Esophagus muscularis mucosa (tissue), 4 donors: ENCODE data around the gene EXOC3L1. TPM values are rescaled to one million over a fixed set of nuclear protein-coding genes. Genes with fewer than 3 reads are reported as not detected.
A peak's percentile ranks its signal among the peaks of the same experiment; 100 is the strongest.

Experiments used
- DNase-seq: peaks from one replicate; pipeline ENCODE4 v3.0.0-alpha.2; 2017; ENCODE audit errors: extremely low spot score
- H3K27ac ChIP-seq, 4 donors: fragments of 200-600 bp; sonication (generic); replicated peaks in 1 of 4; 1 replicate in 3 of 4; 2 replicates in 1 of 4; pipeline ENCODE4 v1.5.1; 2016 to 2019; ENCODE audit warnings: mild to moderate bottlenecking in 1 of 4
- H3K27me3 ChIP-seq, 4 donors: fragments of 200-600 bp; sonication (generic); one replicate each; pipeline versions ENCODE4 v1.5.1 to v1.6.0; 2016 to 2019
- H3K36me3 ChIP-seq, 4 donors: fragments of 200-600 bp; sonication (generic); one replicate each; pipeline ENCODE4 v1.5.1; 2016 to 2019
- H3K4me1 ChIP-seq, 4 donors: fragments of 200-600 bp; sonication (generic); one replicate each; pipeline ENCODE4 v1.5.1; 2016 to 2019
- H3K4me3 ChIP-seq, 4 donors: fragments of 200-600 bp; sonication (generic); 1 replicate in 2 of 4; 2 replicates in 2 of 4; pipeline ENCODE4 v1.5.1; 2016 to 2019; ENCODE audit warnings: mild to moderate bottlenecking in 4 of 4, moderate library complexity in 1 of 4
- H3K9me3 ChIP-seq, 4 donors: fragments of 200-600 bp; sonication (generic); 1 replicate in 3 of 4; 2 replicates in 1 of 4; pipeline ENCODE4 v1.5.1; 2016 to 2019
- EP300 ChIP-seq: sonication (generic); formaldehyde crosslinking; IDR thresholded peaks from one replicate; pipeline ENCODE4 v1.6.1; 2017; ENCODE audit warnings: antibody characterized with exemption
- POLR2A ChIP-seq: fragments of 450-650 bp; IDR thresholded peaks from one replicate; pipeline ENCODE4 v1.6.1; 2017; ENCODE audit warnings: antibody characterized with exemption, moderate library complexity, mild to moderate bottlenecking, low read depth
- POLR2AphosphoS5 ChIP-seq, 2 donors: sonication (generic); formaldehyde crosslinking; IDR thresholded peaks; one replicate each; pipeline ENCODE4 v1.6.1; 2017; ENCODE audit warnings: antibody characterized with exemption in 2 of 2
- WGBS: methylation state at CpG from one replicate; pipeline ENCODE4 v1.1.5; 2018; 5-methylcytosine and 5-hydroxymethylcytosine counted together
- intact Hi-C: fragments of 100-400 bp; cut with DNase I; formaldehyde crosslinking; loops from one replicate; pipeline ENCODE4 v1.15.1; 2023
- total RNA-seq, 4 donors: library from RNA; depleted of rRNA; stranded (reverse); fragments of >200 nt; gene quantifications; one replicate each; pipeline versions ENCODE4 v1.1.0 to v1.2.1, GENCODE V29; 2016
- TF ChIP-seq, protein P1 (sequence below), 3 experiments: fragments of 200-600 bp in 2 of 3; fragments of 450-650 bp in 1 of 3; sonication (generic) in 2 of 3; IDR thresholded peaks; one replicate each; pipeline ENCODE4 v1.5.1; 2017 to 2019; ENCODE audit warnings: antibody characterized with exemption in 3 of 3, mild to moderate bottlenecking in 2 of 3, moderate library complexity in 1 of 3

The EXOC3L1 gene
- total RNA-seq, 4 donors from 2014 or later, result 1.2 to 4.0 (median 2.1) TPM

DNA sequence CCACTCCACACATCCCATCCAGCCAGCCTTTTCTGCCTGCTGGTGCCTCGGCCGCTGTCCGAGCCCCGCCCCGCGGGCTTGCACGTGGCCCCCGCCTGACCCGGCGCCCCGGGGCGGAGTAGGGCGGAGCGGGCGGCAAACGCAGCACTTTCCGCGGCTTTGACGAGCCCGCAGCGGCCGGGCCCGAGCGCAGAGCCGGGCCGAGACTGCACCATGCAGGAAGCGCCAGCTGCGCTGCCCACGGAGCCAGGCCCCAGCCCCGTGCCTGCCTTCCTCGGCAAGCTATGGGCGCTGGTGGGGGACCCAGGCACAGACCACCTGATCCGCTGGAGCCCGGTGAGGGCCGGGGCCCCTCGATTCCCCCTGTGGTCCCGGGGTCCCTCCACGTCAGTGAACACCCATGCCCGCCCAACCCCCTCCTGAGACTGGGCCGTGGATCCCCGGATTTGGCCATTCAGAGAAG, 25.3 kb downstream of the EXOC3L1 start, which contains the start of gene HSF4:
Gene HSF4, plus strand, starts transcription at position 147 of the 463 bp plus-strand sequence. Its CDS starts 67 bp downstream, at position 214.
- Histone ChIP-seq H3K27me3 (peaks cover 0 to 36% (median 2%) of the 10 kb centered on the region in 4 donors), H3K4me1 (peaks cover 66 to 98% (median 87%) of the 10 kb centered on the region in 4 donors), H3K4me3 (peak within 1 kb of the TSS; percentile 53 to 57 (median 54)), H3K9me3 (no peaks in the 10 kb centered on the region), H3K36me3 (peaks cover 0 to 11% (median 4%) of the 10 kb centered on the region in 4 donors), H3K27ac (peak within 1 kb of the TSS; percentile 80 to 97 (median 90))
- TF ChIP-seq POLR2AphosphoS5 (IDR thresholded peaks at IDR 0.05), result peak; percentile 70 to 77
- TF ChIP-seq POLR2A, result peak; percentile 28
- no peak for TF ChIP-seq EP300
- DNase-seq, result no peak
- intact Hi-C loops, result no loop called here
- WGBS, result no CpG with 5 or more reads among the region's 41 CpGs

GRCh38 chr16:67163999-67164558, 25.9 kb downstream of the EXOC3L1 start:
- intact Hi-C loops, result no loop called here
- no peak for DNase-seq
- no peak for TF ChIP-seq EP300
- Histone ChIP-seq H3K4me3 (peak overlapping the region; percentile 53 to 57 (median 54)), H3K9me3 (no peaks in the 10 kb centered on the region), H3K27me3 (peaks cover 0 to 36% (median 2%) of the 10 kb centered on the region in 4 donors), H3K4me1 (peaks cover 64 to 98% (median 85%) of the 10 kb centered on the region in 4 donors), H3K27ac (peak overlapping the region; percentile 80 to 97 (median 90)), H3K36me3 (peaks cover 0 to 11% (median 4%) of the 10 kb centered on the region in 4 donors)
- WGBS, result 17% methylated on average over 14 of the region's 34 CpGs

GRCh38 chr16:67163164-67163998, 26.6 kb downstream of the EXOC3L1 start:
- peaks cover 0 to 11% (median 4%) of the 10 kb centered on the region in 4 donors for H3K36me3 ChIP-seq
- WGBS, result 3% methylated on average over 23 of the region's 99 CpGs
- intact Hi-C loops, result no loop called here
- H3K27ac ChIP-seq, result peak overlapping the region; percentile 80 to 97 (median 90)
- H3K9me3 ChIP-seq, result no peaks in the 10 kb centered on the region
- peak overlapping the region; percentile 53 to 57 (median 54) for H3K4me3 ChIP-seq
- H3K4me1 ChIP-seq, result peaks cover 65 to 98% (median 84%) of the 10 kb centered on the region in 4 donors
- H3K27me3 ChIP-seq, result peaks cover 0 to 36% (median 2%) of the 10 kb centered on the region in 4 donors
- TF ChIP-seq POLR2AphosphoS5 (IDR thresholded peaks at IDR 0.05) (peak; percentile 51 to 82), POLR2A (no peak), EP300 (no peak)
- TF ChIP-seq, protein P1, sequence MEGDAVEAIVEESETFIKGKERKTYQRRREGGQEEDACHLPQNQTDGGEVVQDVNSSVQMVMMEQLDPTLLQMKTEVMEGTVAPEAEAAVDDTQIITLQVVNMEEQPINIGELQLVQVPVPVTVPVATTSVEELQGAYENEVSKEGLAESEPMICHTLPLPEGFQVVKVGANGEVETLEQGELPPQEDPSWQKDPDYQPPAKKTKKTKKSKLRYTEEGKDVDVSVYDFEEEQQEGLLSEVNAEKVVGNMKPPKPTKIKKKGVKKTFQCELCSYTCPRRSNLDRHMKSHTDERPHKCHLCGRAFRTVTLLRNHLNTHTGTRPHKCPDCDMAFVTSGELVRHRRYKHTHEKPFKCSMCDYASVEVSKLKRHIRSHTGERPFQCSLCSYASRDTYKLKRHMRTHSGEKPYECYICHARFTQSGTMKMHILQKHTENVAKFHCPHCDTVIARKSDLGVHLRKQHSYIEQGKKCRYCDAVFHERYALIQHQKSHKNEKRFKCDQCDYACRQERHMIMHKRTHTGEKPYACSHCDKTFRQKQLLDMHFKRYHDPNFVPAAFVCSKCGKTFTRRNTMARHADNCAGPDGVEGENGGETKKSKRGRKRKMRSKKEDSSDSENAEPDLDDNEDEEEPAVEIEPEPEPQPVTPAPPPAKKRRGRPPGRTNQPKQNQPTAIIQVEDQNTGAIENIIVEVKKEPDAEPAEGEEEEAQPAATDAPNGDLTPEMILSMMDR (IDR thresholded peaks at IDR 0.05), result peak in 1 of 3 experiments; percentile 5
- no peak for DNase-seq

- TF ChIP-seq POLR2AphosphoS5 (IDR thresholded peaks at IDR 0.05) (no peak), EP300 (no peak), POLR2A (no peak)
- TF ChIP-seq, protein P1 (IDR thresholded peaks at IDR 0.05), result no peak
- Histone ChIP-seq H3K36me3 (peaks cover 0 to 9% (median 3%) of the 10 kb centered on the region in 4 donors), H3K27me3 (peaks cover 0 to 36% (median 2%) of the 10 kb centered on the region in 4 donors), H3K9me3 (no peaks in the 10 kb centered on the region), H3K4me1 (peaks cover 65 to 90% (median 80%) of the 10 kb centered on the region in 4 donors), H3K4me3 (peak overlapping the region; percentile 53 to 57 (median 54)), H3K27ac (peak overlapping the region; percentile 80 to 97 (median 90))
- DNase-seq, result no peak
- intact Hi-C loops, result no loop called here
- 32% methylated on average over 8 of the region's 44 CpGs for WGBS
Measured at GRCh38 chr16:67162506-67163163, 27.3 kb downstream of the EXOC3L1 start.

GRCh38 chr16:67161595-67162058, 28.3 kb downstream of the EXOC3L1 start:
- intact Hi-C loops, result no loop called here
- Histone ChIP-seq H3K4me3 (peak overlapping the region; percentile 79 to 95 (median 94)), H3K9me3 (no peaks in the 10 kb centered on the region), H3K27ac (peak overlapping the region; percentile 80 to 91 (median 85)), H3K27me3 (peaks cover 0 to 36% (median 2%) of the 10 kb centered on the region in 4 donors), H3K36me3 (peaks cover 0 to 2% (median under 1%) of the 10 kb centered on the region in 4 donors), H3K4me1 (peaks cover 65 to 82% (median 74%) of the 10 kb centered on the region in 4 donors)
- 44% methylated on average over 21 of the region's 25 CpGs for WGBS
- TF ChIP-seq, protein P1 (IDR thresholded peaks at IDR 0.05), result no peak
- TF ChIP-seq EP300 (no peak), POLR2A (no peak), POLR2AphosphoS5 (IDR thresholded peaks at IDR 0.05) (no peak)
- DNase-seq, result no peak
